GM12878 (cell line): ENCODE data around the gene PGLYRP1. TPM values are rescaled to one million over a fixed set of nuclear protein-coding genes. Genes with fewer than 3 reads are reported as not detected.

Experiments used
- ATAC-seq: fragments of 200-7000 bp; cut with Tn5 transposase; 3 replicates; pipeline ENCODE4 v1.9.1; 2020; ENCODE audit warnings: mild to moderate bottlenecking, moderate library complexity
- BruUV-seq: library from RNA; stranded (reverse); fragments of 400-500 nt; replicated peaks from 2 replicates; lab custom pipeline; 2021; lab: Mats Ljungman, UMichigan
- CTCF ChIA-PET: fragments of 300-600 bp; sonication (Branson Sonifier 250); formaldehyde crosslinking; extraction: SDS; loops from one replicate; lab custom pipeline; 2021; ENCODE audit warnings: inconsistent platforms; lab: Yijun Ruan, JAX
- POLR2A ChIA-PET: fragments of 350-600 bp; formaldehyde crosslinking; extraction: SDS; loops from one replicate; lab custom pipeline; 2021; ENCODE audit warnings: inconsistent platforms; lab: Charles Lee
- RAD21 ChIA-PET: fragments of 300-600 bp; sonication (Branson Sonifier 250); formaldehyde crosslinking; loops from one replicate; lab custom pipeline; 2023; ENCODE audit warnings: antibody characterized with exemption; ENCODE audit not compliant: unreplicated experiment; lab: Charles Lee
- SMC1A ChIA-PET: fragments of 300-600 bp; sonication (Branson Sonifier 250); formaldehyde crosslinking; loops from one replicate; lab custom pipeline; 2023; ENCODE audit not compliant: unreplicated experiment, uncharacterized antibody; lab: Charles Lee
- DNase-seq: peaks from one replicate; pipeline ENCODE4 v3.0.0-alpha.2; 2011; ENCODE audit warnings: low read depth, low spot score
- FAIRE-seq: peaks from 3 replicates; lab custom pipeline; 2011; peaks lifted over from hg19 to GRCh38; lab: Jason Lieb, UNC
- H2AFZ ChIP-seq: 2 replicates; pipeline ENCODE4 v1.6.0; 2011; ENCODE audit warnings: low read depth, low read length, control low read depth; ENCODE audit not compliant: control insufficient read depth
- H3K27ac ChIP-seq: 2 replicates; pipeline ENCODE4 v1.5.1; 2011; ENCODE audit warnings: control low read depth; ENCODE audit not compliant: control insufficient read depth, insufficient read depth
- H3K27me3 ChIP-seq, 2 experiments: replicated peaks in 1 of 2; 2 replicates each; pipeline versions ENCODE4 v1.6.0 to v1.6.1; 2011; ENCODE audit warnings: low read length in 1 of 2; ENCODE audit not compliant: control insufficient read depth in 2 of 2, insufficient read depth in 2 of 2
- H3K36me3 ChIP-seq, 2 experiments: 2 replicates each; pipeline ENCODE4 v1.5.1; 2011; ENCODE audit warnings: low read length in 1 of 2; ENCODE audit not compliant: control insufficient read depth in 2 of 2, insufficient read depth in 2 of 2
- H3K4me1 ChIP-seq: 2 replicates; pipeline ENCODE4 v1.6.1; 2011; ENCODE audit warnings: mild to moderate bottlenecking, low read length, moderate library complexity, mixed read lengths; ENCODE audit not compliant: control insufficient read depth, insufficient read depth
- H3K4me2 ChIP-seq: 2 replicates; pipeline ENCODE4 v1.6.0; 2011; ENCODE audit warnings: control low read depth; ENCODE audit not compliant: control insufficient read depth, insufficient read depth
- H3K4me3 ChIP-seq: fragments of 200-600 bp; sonication (generic); 2 replicates; pipeline ENCODE4 v1.5.1; 2016
- H3K79me2 ChIP-seq: 2 replicates; pipeline ENCODE4 v1.6.0; 2011; ENCODE audit warnings: low read length; ENCODE audit not compliant: control insufficient read depth, insufficient read depth
- H3K9ac ChIP-seq: 2 replicates; pipeline ENCODE4 v1.8.0; 2011; ENCODE audit warnings: low read length, control low read depth, mixed read lengths; ENCODE audit not compliant: control insufficient read depth, insufficient read depth
- H3K9me3 ChIP-seq: replicated peaks from 3 replicates; pipeline ENCODE4 v1.5.1; 2011; ENCODE audit warnings: mild to moderate bottlenecking, low read length; ENCODE audit not compliant: control insufficient read depth, insufficient read depth
- H4K20me1 ChIP-seq: 2 replicates; pipeline ENCODE4 v1.6.0; 2011; ENCODE audit not compliant: control insufficient read depth, insufficient read depth
- CREB1 ChIP-seq: IDR thresholded peaks from 2 replicates; pipeline ENCODE4 v1.6.1; 2012; ENCODE audit warnings: low read depth, mild to moderate bottlenecking, inconsistent platforms
- E2F4 ChIP-seq: IDR thresholded peaks from 2 replicates; pipeline ENCODE4 v1.6.1; 2012; ENCODE audit warnings: low read depth, low read length, improper control_type of control experiment
- E4F1 ChIP-seq: fragments of 450-650 bp; IDR thresholded peaks from 2 replicates; pipeline ENCODE4 v1.6.1; 2018; ENCODE audit warnings: borderline replicate concordance, mild to moderate bottlenecking; ENCODE audit not compliant: partially characterized antibody
- GABPA ChIP-seq: IDR thresholded peaks from 2 replicates; pipeline ENCODE4 v1.6.1; 2014; ENCODE audit warnings: antibody characterized with exemption, low read depth, mild to moderate bottlenecking, inconsistent platforms
- HDAC6 ChIP-seq: fragments of 200-600 bp; sonication (generic); IDR thresholded peaks from one replicate; pipeline ENCODE4 v1.8.0; 2017; ENCODE audit warnings: antibody characterized with exemption; ENCODE audit not compliant: unreplicated experiment
- LARP7 ChIP-seq: fragments of 450-650 bp; IDR thresholded peaks from 2 replicates; pipeline ENCODE4 v1.6.1; 2017; ENCODE audit warnings: mild to moderate bottlenecking
- MLLT1 ChIP-seq: fragments of 450-650 bp; IDR thresholded peaks from 2 replicates; pipeline ENCODE4 v1.6.1; 2016; ENCODE audit warnings: mild to moderate bottlenecking
- MYC ChIP-seq: IDR thresholded peaks from 2 replicates; pipeline ENCODE4 v1.6.1; 2011; ENCODE audit warnings: mild to moderate bottlenecking, low read length, moderate library complexity, inconsistent platforms; ENCODE audit not compliant: insufficient read depth, insufficient replicate concordance, insufficient read length, severe bottlenecking
- NFYB ChIP-seq: IDR thresholded peaks from 2 replicates; pipeline ENCODE4 v1.6.1; 2011; ENCODE audit warnings: low read depth, mild to moderate bottlenecking, low read length, improper control_type of control experiment, moderate library complexity; ENCODE audit not compliant: insufficient read depth
- NR2F1 ChIP-seq: fragments of 450-650 bp; conservative IDR thresholded peaks from 2 replicates; pipeline ENCODE4 v1.6.1; 2017; ENCODE audit warnings: mild to moderate bottlenecking
- RELA ChIP-seq: fragments of 450-650 bp; IDR thresholded peaks from 2 replicates; pipeline ENCODE4 v1.8.0; 2014; ENCODE audit warnings: borderline replicate concordance; ENCODE audit not compliant: partially characterized antibody
- ZBED1 ChIP-seq: IDR thresholded peaks from 2 replicates; pipeline ENCODE4 v1.6.1; 2016; ENCODE audit warnings: borderline replicate concordance
- ZBTB11 ChIP-seq: fragments of 450-650 bp; formaldehyde crosslinking; IDR thresholded peaks from 2 replicates; pipeline ENCODE4 v1.5.0; 2022; ENCODE audit warnings: mild to moderate bottlenecking, missing genetic modification characterization
- ZNF24 ChIP-seq: fragments of 450-650 bp; IDR thresholded peaks from 2 replicates; pipeline ENCODE4 v1.6.1; 2017; ENCODE audit warnings: antibody characterized with exemption, mild to moderate bottlenecking
- ZZZ3 ChIP-seq: IDR thresholded peaks from 2 replicates; pipeline ENCODE4 v1.6.1; 2011; ENCODE audit warnings: low read depth; ENCODE audit not compliant: control insufficient read depth, insufficient read length
- WGBS: methylation state at CpG from one replicate; pipeline ENCODE4 v1.1.6; 2016; ENCODE audit warnings: low lambda C conversion rate; ENCODE audit not compliant: insufficient replicate concordance, insufficient coverage; ENCODE audit errors: missing lambda C conversion rate; 5-methylcytosine and 5-hydroxymethylcytosine counted together
- in situ Hi-C: fragments of 300-500 bp; cut with MboI; formaldehyde crosslinking; loops from 9 replicates; pipeline ENCODE4 v1.14.3; 2018; ENCODE audit warnings: mixed read lengths
- intact Hi-C: fragments of 100-400 bp; cut with micrococcal nuclease; formaldehyde crosslinking; loops from one replicate; pipeline ENCODE4 v1.14.2; 2022; ENCODE audit not compliant: unreplicated experiment
- polyA plus RNA-seq, 11 experiments: library from polyadenylated mRNA; depleted of rRNA in 4 of 11; unstranded in 6 of 11; stranded (reverse) in 5 of 11; fragments of >200 nt; fragmentation: Nextera tagmentation in 4 of 11; fragmentation: Illumina TruSeq in 1 of 11; extraction: Ambion mirVana in 4 of 11; extraction: Trizol in 1 of 11; gene quantifications; 1 replicate in 1 of 11; 2 replicates in 10 of 11; pipeline versions ENCODE4 v1.2.1 to v1.2.3, GENCODE V29; 2011 to 2016; ENCODE audit warnings: inconsistent platforms in 2 of 11, missing spikeins in 2 of 11, low read depth in 1 of 11
- total RNA-seq, 4 experiments: library from RNA; depleted of rRNA in 3 of 4; stranded (reverse); fragments of >200 nt in 3 of 4; fragmentation: Illumina TruSeq in 1 of 4; extraction: Trizol in 1 of 4; gene quantifications; 2 replicates each; pipeline versions ENCODE4 v1.2.1 to v1.2.3, GENCODE V29; 2013 to 2021

Gene PGLYRP1
- total and polyA plus RNA-seq, 10 of the 15 experiments (the other 5 are each of a cell fraction or from before 2014, with no cell fraction given), result 0.30 TPM; not detected in 9

GRCh38 chr19:46014941-46015686 is 7.7 kb downstream of the PGLYRP1 start:
- no TSS peak for BruUV-seq
- Histone ChIP-seq H3K4me3 (no peak overlapping the region), H3K9me3 (no peaks in the 10 kb centered on the region), H3K4me1 (peaks cover 5% of the 10 kb centered on the region), H4K20me1 (no peaks in the 10 kb centered on the region; the same call in 1 of the 2 replicates), H2AFZ (no peak overlapping the region), H3K27ac (no peak overlapping the region), H3K4me2 (no peak overlapping the region), H3K36me3 (no peaks in the 10 kb centered on the region; a peak in 1 of 4 replicates), H3K9ac (no peak overlapping the region), H3K79me2 (no peaks in the 10 kb centered on the region), H3K27me3 (no peaks in the 10 kb centered on the region)
- no peak for DNase-seq
- ChIA-PET CTCF (interaction anchor here (0.7 kb wide), 1 partner anchor 246 kb away, joined by 3 read pairs; the partner anchor contains the start of gene SIX5), POLR2A (no interaction called here), RAD21 (no interaction called here), SMC1A (no interaction called here)
- FAIRE-seq, result no peak
- WGBS, result 64% methylated on average over 35 of the region's 74 CpGs
- peak; percentile 66 for ATAC-seq
- in situ Hi-C loops, result no loop called here
- intact Hi-C loops, result no loop called here
- TF ChIP-seq CREB1 (no peak), LARP7 (no peak), MYC (no peak), E2F4 (no peak), ZNF24 (no peak), NFYB (no peak), ZBED1 (no peak), MLLT1 (no peak), HDAC6 (no peak), NR2F1 (no peak), GABPA (no peak), E4F1 (no peak), RELA (no peak), ZBTB11 (CRISPR knock-in tag) (no peak), ZZZ3 (no peak)
